Uterus (tissue), 4 donors: ENCODE data around the gene ERO1B. TPM values are rescaled to one million over a fixed set of nuclear protein-coding genes. Genes with fewer than 3 reads are reported as not detected.

Source experiments
- DNase-seq, 2 donors: peaks; one replicate each; pipeline ENCODE4 v3.0.0-alpha.2; 2019 to 2020
- H3K27ac ChIP-seq, 2 donors: fragments of 200-600 bp; sonication (generic); 1 replicate in 1 of 2; 2 replicates in 1 of 2; pipeline ENCODE4 v1.5.1; 2016 to 2018
- H3K27me3 ChIP-seq, 2 donors: fragments of 200-600 bp; sonication (generic); one replicate each; pipeline ENCODE4 v1.5.1; 2018 to 2019; ENCODE audit warnings: control low read depth in 1 of 2
- H3K36me3 ChIP-seq, 2 donors: fragments of 200-600 bp; sonication (generic); one replicate each; pipeline ENCODE4 v1.5.1; 2019; ENCODE audit warnings: control low read depth in 1 of 2
- H3K4me1 ChIP-seq, 2 donors: fragments of 200-600 bp; sonication (generic); one replicate each; pipeline ENCODE4 v1.5.1; 2018 to 2019; ENCODE audit warnings: control low read depth in 1 of 2
- H3K4me3 ChIP-seq, 2 donors: fragments of 200-600 bp; sonication (generic); 1 replicate in 1 of 2; 2 replicates in 1 of 2; pipeline ENCODE4 v1.5.1; 2018 to 2019; ENCODE audit warnings: mild to moderate bottlenecking in 1 of 2
- H3K9me3 ChIP-seq, 2 donors: fragments of 200-600 bp; sonication (generic); one replicate each; pipeline ENCODE4 v1.5.1; 2019; ENCODE audit warnings: control low read depth in 1 of 2
- CTCF ChIP-seq, 4 experiments: fragments of 200-600 bp in 2 of 4; fragments of 450-650 bp in 2 of 4; sonication (generic) in 2 of 4; IDR thresholded peaks; one replicate each; pipeline ENCODE4 v1.5.1; 2016 to 2019; ENCODE audit warnings: antibody characterized with exemption in 4 of 4, mild to moderate bottlenecking in 2 of 4, moderate library complexity in 1 of 4
- POLR2A ChIP-seq, 2 donors: fragments of 450-650 bp; IDR thresholded peaks; one replicate each; pipeline ENCODE4 v1.6.1; 2016; ENCODE audit warnings: antibody characterized with exemption in 2 of 2, mild to moderate bottlenecking in 1 of 2, moderate library complexity in 1 of 2
- intact Hi-C: fragments of 100-400 bp; cut with DNase I; formaldehyde crosslinking; loops from one replicate; pipeline ENCODE4 v1.15.1; 2023; ENCODE audit warnings: low total_unique reads
- total RNA-seq, 4 donors: library from RNA; depleted of rRNA in 3 of 4; stranded (reverse); fragments of >200 nt in 3 of 4; gene quantifications; one replicate each; pipeline versions ENCODE4 v1.1.0 to v1.2.4, GENCODE V29; 2014 to 2023
- donor health status: DM: yes; HTN: yes; CAD: no.

Gene ERO1B
- total RNA-seq, 4 donors from 2014 or later, result 11.5 to 55.8 (median 19.4) TPM

GRCh38 chr1:236322566-236323409, 41.0 kb upstream of the ERO1B start:
- Histone ChIP-seq H3K27ac (no peak overlapping the region), H3K4me1 (no peaks in the 10 kb centered on the region), H3K27me3 (no peaks in the 10 kb centered on the region), H3K9me3 (peaks cover 0 to 14% of the 10 kb centered on the region in 2 donors), H3K4me3 (no peak overlapping the region), H3K36me3 (no peaks in the 10 kb centered on the region)
- DNase-seq, result no peak
- TF ChIP-seq POLR2A (IDR thresholded peaks at IDR 0.05), result no peak
- intact Hi-C loops, result no loop called here

- Histone ChIP-seq H3K9me3 (peaks cover 0 to 14% of the 10 kb centered on the region in 2 donors), H3K4me3 (no peak overlapping the region), H3K27ac (no peak overlapping the region), H3K27me3 (no peaks in the 10 kb centered on the region), H3K36me3 (no peaks in the 10 kb centered on the region), H3K4me1 (no peaks in the 10 kb centered on the region)
- no peak for DNase-seq
- no peak for TF ChIP-seq CTCF (IDR thresholded peaks at IDR 0.05)
- TF ChIP-seq POLR2A (IDR thresholded peaks at IDR 0.05), result no peak
- intact Hi-C loops, result no loop called here
These were observed 39.3 kb upstream of the ERO1B start for GRCh38 chr1:236321101-236321500.

- no peak overlapping the region for H3K27ac ChIP-seq
- no peak overlapping the region for H3K4me3 ChIP-seq
- intact Hi-C loops, result no loop called here
- no peaks in the 10 kb centered on the region for H3K4me1 ChIP-seq
- H3K36me3 ChIP-seq, result no peaks in the 10 kb centered on the region
- H3K9me3 ChIP-seq, result peaks cover 0 to 14% of the 10 kb centered on the region in 2 donors
- H3K27me3 ChIP-seq, result no peaks in the 10 kb centered on the region
- TF ChIP-seq POLR2A (IDR thresholded peaks at IDR 0.05) (no peak), CTCF (IDR thresholded peaks at IDR 0.05) (no peak)
- no peak for DNase-seq
These were observed 38.9 kb upstream of the ERO1B start for GRCh38 chr1:236320671-236321070.

GRCh38 chr1:236320214-236320613, 38.5 kb upstream of the ERO1B start:
- Histone ChIP-seq H3K4me1 (no peaks in the 10 kb centered on the region), H3K9me3 (peaks cover 0 to 14% of the 10 kb centered on the region in 2 donors), H3K27ac (no peak overlapping the region), H3K36me3 (no peaks in the 10 kb centered on the region), H3K27me3 (no peaks in the 10 kb centered on the region), H3K4me3 (no peak overlapping the region)
- TF ChIP-seq POLR2A (IDR thresholded peaks at IDR 0.05), result no peak
- no peak for TF ChIP-seq CTCF (IDR thresholded peaks at IDR 0.05)
- DNase-seq, result no peak
- intact Hi-C loops, result no loop called here

- H3K9me3 ChIP-seq, result no peaks in the 10 kb centered on the region
- no peaks in the 10 kb centered on the region for H3K27me3 ChIP-seq
- H3K4me3 ChIP-seq, result no peak overlapping the region
- H3K36me3 ChIP-seq, result no peaks in the 10 kb centered on the region
- H3K27ac ChIP-seq, result no peak overlapping the region
- intact Hi-C loops, result no loop called here
- H3K4me1 ChIP-seq, result no peaks in the 10 kb centered on the region
- DNase-seq, result no peak
- TF ChIP-seq CTCF (IDR thresholded peaks at IDR 0.05), result no peak
- TF ChIP-seq POLR2A (IDR thresholded peaks at IDR 0.05), result no peak
These were observed 34.7 kb upstream of the ERO1B start for GRCh38 chr1:236316437-236316836.
